Heart right ventricle (tissue), 16 donors: ENCODE measurements around the gene TENT5A. TPM values are rescaled to one million over a fixed set of nuclear protein-coding genes. Genes with fewer than 3 reads are reported as not detected.
A peak's percentile ranks its signal among the peaks of the same experiment; 100 is the strongest.

ENCODE experiments used
- ATAC-seq, 8 donors: fragments of 200-7000 bp; cut with Tn5 transposase; one replicate each; pipeline ENCODE4 v1.9.1; 2020; ENCODE audit warnings: mild to moderate bottlenecking in 8 of 8, moderate library complexity in 8 of 8, moderate number of reproducible peaks in 1 of 8
- DNase-seq, 2 donors: peaks; one replicate each; pipeline ENCODE4 v3.0.0-alpha.2; 2020
- H3K27ac ChIP-seq, 10 donors: fragments of 200-600 bp; sonication (generic) in 2 of 10; one replicate each; pipeline versions ENCODE4 v1.5.0 to v1.8.0; 2020 to 2022; ENCODE audit warnings: mild to moderate bottlenecking in 3 of 10
- H3K27me3 ChIP-seq, 7 donors: fragments of 200-600 bp; one replicate each; pipeline ENCODE4 v1.8.0; 2021 to 2022; ENCODE audit warnings: mild to moderate bottlenecking in 2 of 7
- H3K36me3 ChIP-seq, 9 donors: fragments of 200-600 bp; sonication (generic) in 1 of 9; one replicate each; pipeline versions ENCODE4 v1.5.0 to v1.8.0; 2020 to 2022; ENCODE audit warnings: mild to moderate bottlenecking in 2 of 9
- H3K4me1 ChIP-seq, 9 donors: fragments of 200-600 bp; sonication (generic) in 1 of 9; one replicate each; pipeline versions ENCODE4 v1.5.0 to v1.8.0; 2020 to 2022; ENCODE audit warnings: mild to moderate bottlenecking in 4 of 9
- H3K4me3 ChIP-seq, 10 donors: fragments of 200-600 bp; sonication (generic) in 2 of 10; one replicate each; pipeline versions ENCODE4 v1.5.0 to v1.8.0; 2020 to 2022; ENCODE audit warnings: mild to moderate bottlenecking in 7 of 10, moderate library complexity in 2 of 10
- H3K9me3 ChIP-seq, 11 donors: fragments of 200-600 bp in 10 of 11; sonication (generic) in 2 of 11; one replicate each; pipeline versions ENCODE4 v1.5.0 to v1.8.0; 2013 to 2022; ENCODE audit warnings: mild to moderate bottlenecking in 2 of 11, control low read depth in 1 of 11, moderate library complexity in 1 of 11
- CTCF ChIP-seq, 9 donors: fragments of 200-600 bp; sonication (generic) in 2 of 9; IDR thresholded peaks; one replicate each; pipeline versions ENCODE4 v1.5.0 to v1.8.0; 2021 to 2022; ENCODE audit warnings: antibody characterized with exemption in 9 of 9, mild to moderate bottlenecking in 5 of 9, moderate library complexity in 1 of 9
- WGBS, 2 donors: extraction: QIAGEN DNeasy Blood & Tissue Kit; methylation state at CpG; one replicate each; pipeline ENCODE4 v1.1.7; 2013; ENCODE audit warnings: inconsistent platforms in 1 of 2; 5-methylcytosine and 5-hydroxymethylcytosine counted together
- intact Hi-C, 10 donors: fragments of 100-400 bp; cut with DNase I; formaldehyde crosslinking; loops; one replicate each; pipeline versions ENCODE4 v1.11.1 to v1.14.2; 2022
- polyA plus RNA-seq, 2 donors: library from polyadenylated mRNA; stranded (reverse); fragments of 200-250 nt; gene quantifications; one replicate each; pipeline ENCODE4 v1.2.3, GENCODE V29; 2013
- total RNA-seq, 10 donors: library from RNA; stranded (reverse); fragmentation: NEBNext Ultra II Directional in 3 of 10; extraction: Animal tissue kit (Norgen Biotek cat#: 25700) in 3 of 10; gene quantifications; one replicate each; pipeline versions ENCODE4 v1.2.1 to v1.2.4, GENCODE V29; 2021 to 2023
- donor health status: Arrhythmogenic right ventricular cardiomyopathy.
- donor health status: ischemic (EF 13 %, LVEDD 7.1; RV severe dilation, severe dysfunction).
- donor health status: healthy with polysubstance abuse.
- donor health status: DM: no; HTN: yes; CAD: no.
- donor health status: DM: no; HTN: no; CAD: no.
- donor health status: ischemic (EF 25% LVEDD 6.9; RV normal size, moderate dysfunction).
- donor health status: ischemic (EF 25% LVEDD 5.7; RV mildly dilated, moderate dysfunction).
- donor health status: healthy.
- donor health status: DM: yes; HTN: yes; CAD: no.
- donor health status: Ischemic cardiomyopathy.
- donor health status: ischemic (EF 35%, LVEDD 5.7; RV mildly dilated, moderate dysfunction).
- donor health status: nonischemic (EF 11% LVEDD 7.7; RV severe dilation, severe dysfunction).
- donor health status: DM: yes; HTN: yes; CAD: no.
- donor health status: PGD.
- donor health status: ischemic (EF 29% LVEDD 5.4; RV normal size, mild dysfunction).
- donor health status: nonischemic (EF 23%, LVEDD 6.1; RV moderate dilation, normal function).

The TENT5A gene
- total and polyA plus RNA-seq, 12 donors = 17.3 to 72.1 (median 44.0) TPM

GRCh38 chr6:81755551-81755950, 3.1 kb upstream of the TENT5A start:
- no peak for TF ChIP-seq CTCF (IDR thresholded peaks at IDR 0.05)
- Histone ChIP-seq H3K27me3 (no peaks in the 10 kb centered on the region), H3K4me1 (peaks cover 0 to 18% (median 6%) of the 10 kb centered on the region in 9 donors), H3K9me3 (no peaks in the 10 kb centered on the region), H3K36me3 (no peaks in the 10 kb centered on the region), H3K27ac (no peak overlapping the region), H3K4me3 (no peak overlapping the region)
- WGBS, 2 donors = 79 to 88% methylated on average over 3 of the region's 3 CpGs
- intact Hi-C loops = loop anchor here in 9 of 10 donors (5.0 to 10.0 kb wide), 13 partner anchors 149 to 1541 kb away; no protein-coding TSS in a partner anchor
- DNase-seq (no peak), ATAC-seq (no peak)

GRCh38 chr6:81754906-81755305, 2.4 kb upstream of the TENT5A start:
- Histone ChIP-seq H3K9me3 (no peaks in the 10 kb centered on the region), H3K27ac (no peak overlapping the region), H3K4me3 (no peak overlapping the region), H3K36me3 (peaks cover 0 to 1% (median 0%) of the 10 kb centered on the region in 9 donors), H3K4me1 (peaks cover 0 to 23% (median 6%) of the 10 kb centered on the region in 9 donors), H3K27me3 (no peaks in the 10 kb centered on the region)
- DNase-seq = no peak
- TF ChIP-seq CTCF (IDR thresholded peaks at IDR 0.05) = no peak
- intact Hi-C loops = loop anchor here (5.0 to 10.0 kb wide), 24 partner anchors 77 to 1540 kb away; no protein-coding TSS in a partner anchor
- ATAC-seq = no peak
- WGBS, 2 donors = 83 to 88% methylated on average over 6 of the region's 6 CpGs

GRCh38 chr6:81753711-81754577, 1.5 kb upstream of the TENT5A start:
- intact Hi-C loops = loop anchor here (2.0 to 10.0 kb wide), 26 partner anchors 78 to 1539 kb away; no protein-coding TSS in a partner anchor
- TF ChIP-seq CTCF (IDR thresholded peaks at IDR 0.05) = peak; percentile 74 to 91 (median 82)

GRCh38 chr6:81752921-81753710, 635 bp upstream of the TENT5A start:
- Histone ChIP-seq H3K27ac (peak overlapping the region; percentile 87 to 99 (median 96)), H3K4me3 (peak overlapping the region; percentile 73 to 96 (median 82)), H3K4me1 (peaks cover 0 to 41% (median 13%) of the 10 kb centered on the region in 9 donors), H3K9me3 (no peaks in the 10 kb centered on the region), H3K27me3 (no peaks in the 10 kb centered on the region), H3K36me3 (peaks cover 0 to 19% (median 0%) of the 10 kb centered on the region in 9 donors)
- DNase-seq = peak; percentile 93 to 97
- peak in 1 of 9 donors; percentile 39 for TF ChIP-seq CTCF (IDR thresholded peaks at IDR 0.05)
- WGBS, 2 donors = 0 to 1% methylated on average over 63 of the region's 63 CpGs
- ATAC-seq = peak; percentile 85 to 93 (median 87)
- intact Hi-C loops = loop anchor here (2.0 to 10.0 kb wide), 26 partner anchors 79 to 1538 kb away; no protein-coding TSS in a partner anchor

More at GRCh38 chr6:81753711-81754577, 1.5 kb upstream of the TENT5A start:
- Histone ChIP-seq H3K27me3 (no peaks in the 10 kb centered on the region), H3K27ac (peak overlapping the region; percentile 87 to 99 (median 96)), H3K4me1 (peaks cover 0 to 33% (median 6%) of the 10 kb centered on the region in 9 donors), H3K9me3 (no peaks in the 10 kb centered on the region), H3K4me3 (peak overlapping the region; percentile 73 to 96 (median 80)), H3K36me3 (peaks cover 0 to 11% (median 0%) of the 10 kb centered on the region in 9 donors)
- DNase-seq (peak; percentile 87 to 89), ATAC-seq (peak; percentile 46 to 75 (median 62))
- WGBS, 2 donors = 17 to 20% methylated on average over 43 of the region's 43 CpGs
